ENCODE data around the gene SGMS1.

The SGMS1 gene

DNA sequence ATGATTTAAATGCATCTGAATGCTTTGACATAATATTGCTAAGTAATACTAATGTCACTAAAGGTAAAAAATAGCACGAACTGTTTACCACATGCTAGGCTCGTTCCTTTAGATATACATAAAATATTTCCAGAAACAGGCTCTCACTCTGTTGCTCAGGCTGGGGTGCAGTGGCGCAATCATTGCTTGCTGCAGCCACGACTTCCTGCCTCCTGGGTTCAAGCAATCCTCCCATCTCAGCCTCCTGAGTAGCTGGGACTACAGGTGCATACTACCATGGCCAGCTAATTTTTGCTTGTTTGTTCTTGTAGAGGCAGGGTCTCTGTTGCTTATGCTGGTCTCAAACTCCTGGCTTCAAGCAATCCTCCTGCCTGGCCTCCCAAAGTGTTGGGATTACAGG, 183.3 kb downstream of the SGMS1 start:
- no peak for DNase-seq (ENCODE audit: low read depth)
- no peak overlapping the region for H3K4me3 ChIP-seq (replicated peaks; ENCODE audit: low read depth, low read length)
- TF ChIP-seq, protein P1, sequence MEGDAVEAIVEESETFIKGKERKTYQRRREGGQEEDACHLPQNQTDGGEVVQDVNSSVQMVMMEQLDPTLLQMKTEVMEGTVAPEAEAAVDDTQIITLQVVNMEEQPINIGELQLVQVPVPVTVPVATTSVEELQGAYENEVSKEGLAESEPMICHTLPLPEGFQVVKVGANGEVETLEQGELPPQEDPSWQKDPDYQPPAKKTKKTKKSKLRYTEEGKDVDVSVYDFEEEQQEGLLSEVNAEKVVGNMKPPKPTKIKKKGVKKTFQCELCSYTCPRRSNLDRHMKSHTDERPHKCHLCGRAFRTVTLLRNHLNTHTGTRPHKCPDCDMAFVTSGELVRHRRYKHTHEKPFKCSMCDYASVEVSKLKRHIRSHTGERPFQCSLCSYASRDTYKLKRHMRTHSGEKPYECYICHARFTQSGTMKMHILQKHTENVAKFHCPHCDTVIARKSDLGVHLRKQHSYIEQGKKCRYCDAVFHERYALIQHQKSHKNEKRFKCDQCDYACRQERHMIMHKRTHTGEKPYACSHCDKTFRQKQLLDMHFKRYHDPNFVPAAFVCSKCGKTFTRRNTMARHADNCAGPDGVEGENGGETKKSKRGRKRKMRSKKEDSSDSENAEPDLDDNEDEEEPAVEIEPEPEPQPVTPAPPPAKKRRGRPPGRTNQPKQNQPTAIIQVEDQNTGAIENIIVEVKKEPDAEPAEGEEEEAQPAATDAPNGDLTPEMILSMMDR (IDR thresholded peaks at IDR 0.05; ENCODE audit: low read length, missing control alignments) = no peak

DNA sequence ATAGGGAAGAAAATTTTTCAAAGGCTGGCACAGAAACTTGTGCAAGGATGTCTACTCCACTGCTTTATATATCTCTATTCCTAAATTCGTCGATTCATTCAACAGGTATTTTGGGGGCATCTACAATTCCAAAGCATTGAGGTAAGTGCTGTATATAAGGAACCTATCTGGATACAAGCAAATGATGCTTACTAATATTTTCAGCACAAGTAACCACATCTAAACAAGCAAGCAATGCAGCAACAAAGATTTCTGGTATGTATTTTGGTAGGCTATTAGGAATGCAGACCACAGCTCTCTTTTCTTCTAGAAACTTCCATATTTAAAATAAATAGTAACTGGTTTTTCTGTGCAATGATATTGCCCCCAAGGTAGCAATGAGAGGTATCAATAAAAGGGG, 183.9 kb downstream of the SGMS1 start:
- DNase-seq (ENCODE audit: low read depth) = no peak
- TF ChIP-seq, protein P1 (IDR thresholded peaks at IDR 0.05; ENCODE audit: low read length, missing control alignments) = no peak
- no peak overlapping the region for H3K4me3 ChIP-seq (replicated peaks; ENCODE audit: low read depth, low read length)

DNA sequence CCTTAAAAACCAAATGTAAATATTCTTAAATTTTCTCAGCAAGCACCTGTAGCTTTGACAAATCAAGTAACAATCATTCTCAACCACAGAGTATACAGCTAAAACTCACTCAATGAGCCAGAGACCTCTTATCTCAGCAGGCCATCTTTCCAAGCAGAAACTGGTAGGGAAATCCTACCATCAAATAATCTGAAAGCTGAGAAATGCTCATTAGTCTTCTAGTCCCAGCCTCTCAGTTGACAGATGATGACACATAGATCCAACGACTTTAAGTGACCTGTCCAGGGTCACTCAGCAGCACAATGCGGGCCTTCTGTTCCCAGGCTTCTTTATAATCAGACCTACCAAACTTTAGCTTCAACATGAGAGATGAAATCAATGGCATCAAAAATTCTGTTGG, 184.6 kb downstream of the SGMS1 start:
- DNase-seq (ENCODE audit: low read depth) = no peak
- no peak overlapping the region for H3K4me3 ChIP-seq (replicated peaks; ENCODE audit: low read depth, low read length)
- TF ChIP-seq, protein P1 (IDR thresholded peaks at IDR 0.05; ENCODE audit: low read length, missing control alignments) = no peak

DNA sequence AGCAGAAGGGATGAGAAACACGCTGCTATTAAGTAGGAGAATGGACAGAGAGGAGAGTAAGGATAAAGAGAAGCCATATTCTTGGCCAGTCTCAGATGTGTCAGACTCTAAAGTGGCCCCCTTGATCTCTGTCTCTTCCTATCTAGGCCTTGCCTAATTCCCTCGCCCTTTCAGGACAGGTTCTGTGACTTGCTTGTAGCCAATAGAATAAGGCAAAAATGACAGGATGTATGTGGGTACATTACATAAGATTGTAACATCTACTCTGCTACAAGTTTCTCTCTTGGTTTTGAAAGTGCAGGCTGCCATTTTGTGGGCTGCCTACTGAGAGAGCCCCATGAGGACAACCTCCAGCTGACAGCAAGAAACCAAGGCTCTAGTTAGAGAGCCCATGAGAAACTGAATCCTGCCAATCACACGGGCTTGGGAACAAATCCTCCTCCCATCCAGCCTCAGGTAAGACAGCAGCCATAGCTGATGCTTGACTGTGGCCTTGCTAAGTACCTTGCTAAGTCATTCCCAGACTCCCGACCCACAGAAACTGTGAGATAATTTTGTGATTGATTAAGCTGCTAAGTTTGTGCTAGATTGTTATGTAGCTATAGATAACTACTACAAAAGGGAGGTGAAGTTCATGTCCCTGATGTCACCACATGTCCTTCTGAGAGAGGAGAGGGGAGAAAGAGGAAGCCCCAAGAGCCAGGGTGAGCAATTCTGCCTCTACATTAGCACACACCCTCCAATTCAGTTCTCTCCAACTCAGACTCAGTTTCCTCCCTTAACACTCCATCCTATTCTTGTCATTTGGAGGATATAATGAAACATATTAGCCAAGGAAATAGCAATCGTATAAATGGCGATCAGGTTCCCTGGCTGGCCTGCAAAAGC, 185.5 kb downstream of the SGMS1 start:
- DNase-seq (ENCODE audit: low read depth) = no peak
- H3K4me3 ChIP-seq (replicated peaks; ENCODE audit: low read depth, low read length) = no peak overlapping the region
- TF ChIP-seq, protein P1 (IDR thresholded peaks at IDR 0.05; ENCODE audit: low read length, missing control alignments) = no peak

DNA sequence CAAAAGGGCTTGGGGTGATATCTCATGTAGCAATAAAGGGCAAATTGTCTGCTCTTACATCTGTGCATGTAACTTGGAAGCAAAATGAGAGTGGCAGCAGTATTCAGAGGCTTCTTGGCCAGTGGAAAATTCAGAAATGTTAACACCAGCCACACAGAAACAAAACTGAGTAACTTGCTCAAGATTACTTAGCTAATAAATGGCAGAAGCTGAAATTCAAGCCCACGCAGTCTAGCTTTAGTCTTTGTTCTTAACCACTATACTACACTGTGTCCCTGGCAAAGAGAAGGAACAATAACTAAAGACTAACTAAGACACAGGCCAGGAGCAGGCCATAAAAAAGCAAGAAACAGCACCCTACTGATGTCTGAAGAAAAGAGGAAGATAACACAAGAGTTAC, 186.5 kb downstream of the SGMS1 start:
- no peak for DNase-seq (ENCODE audit: low read depth)
- TF ChIP-seq, protein P1 (IDR thresholded peaks at IDR 0.05; ENCODE audit: low read length, missing control alignments) = no peak
- H3K4me3 ChIP-seq (replicated peaks; ENCODE audit: low read depth, low read length) = no peak overlapping the region

DNA sequence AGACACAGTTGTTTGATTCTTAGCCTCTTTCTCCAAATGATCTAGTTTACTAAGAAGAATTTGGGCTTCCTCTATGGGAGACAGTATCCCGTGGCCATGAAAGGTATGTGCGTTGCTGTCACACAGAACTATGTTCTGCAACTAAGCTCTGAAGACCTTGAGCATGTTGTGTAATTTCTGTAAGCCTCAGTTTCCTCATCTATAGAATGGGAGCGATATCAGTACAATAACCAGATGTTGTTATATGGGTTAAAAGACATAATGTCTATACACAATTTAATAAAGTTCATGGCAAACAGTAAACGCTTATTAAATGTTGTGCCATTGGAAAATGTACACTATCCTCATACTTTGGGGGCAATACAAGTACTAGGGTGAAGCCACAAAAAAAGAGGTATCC, 187.0 kb downstream of the SGMS1 start:
- TF ChIP-seq, protein P1 (IDR thresholded peaks at IDR 0.05; ENCODE audit: low read length, missing control alignments) = no peak
- DNase-seq (ENCODE audit: low read depth) = no peak
- H3K4me3 ChIP-seq (replicated peaks; ENCODE audit: low read depth, low read length) = no peak overlapping the region

Data from fibroblast of pulmonary artery (primary cell).